Panc1 (cell line): ENCODE data around the gene SUCO. TPM values are rescaled to one million over a fixed set of nuclear protein-coding genes. Genes with fewer than 3 reads are reported as not detected.

ENCODE experiments used
- ATAC-seq: fragments of 200-7000 bp; cut with Tn5 transposase; 2 replicates; pipeline ENCODE4 v1.9.1; 2020; ENCODE audit warnings: mild to moderate bottlenecking, moderate library complexity
- BruUV-seq: library from RNA; stranded (reverse); fragments of 400-500 nt; replicated peaks from 2 replicates; lab custom pipeline; 2021; lab: Mats Ljungman, UMichigan
- CTCF ChIA-PET: fragments of 300-600 bp; sonication (Branson Sonifier 250); formaldehyde crosslinking; loops from one replicate; lab custom pipeline; 2022; ENCODE audit warnings: antibody characterized with exemption; lab: Charles Lee
- POLR2A ChIA-PET: fragments of 300-600 bp; sonication (Branson Sonifier 250); formaldehyde crosslinking; loops from one replicate; lab custom pipeline; 2022; ENCODE audit warnings: antibody characterized with exemption; lab: Charles Lee
- DNase-seq: peaks from one replicate; pipeline ENCODE4 v3.0.0-alpha.2; 2010; ENCODE audit warnings: low read depth, low spot score
- H3K27ac ChIP-seq: 2 replicates; pipeline ENCODE4 v1.5.1; 2011; ENCODE audit warnings: mild to moderate bottlenecking, low read length, inconsistent platforms
- H3K27me3 ChIP-seq: fragments of 200-500 bp; sonication (Bioruptor generic); 2 replicates; pipeline ENCODE4 v1.6.0; 2014; ENCODE audit warnings: low read length, inconsistent platforms; ENCODE audit not compliant: control insufficient read depth, insufficient read depth
- H3K36me3 ChIP-seq: fragments of 200-500 bp; sonication (Bioruptor generic); 2 replicates; pipeline ENCODE4 v1.5.1; 2014; ENCODE audit warnings: inconsistent platforms, mild to moderate bottlenecking, low read length, moderate library complexity; ENCODE audit not compliant: control insufficient read depth, insufficient read depth
- H3K4me1 ChIP-seq: 2 replicates; pipeline ENCODE4 v1.5.1; 2011; ENCODE audit warnings: inconsistent platforms, mild to moderate bottlenecking, low read length, moderate library complexity; ENCODE audit not compliant: control insufficient read depth, insufficient read depth
- H3K4me3 ChIP-seq, 2 experiments: 2 replicates each; pipeline ENCODE4 v1.5.1; 2011 to 2012; ENCODE audit warnings: low read depth in 2 of 2, low read length in 2 of 2, mild to moderate bottlenecking in 2 of 2, inconsistent platforms in 1 of 2, moderate library complexity in 1 of 2
- H3K9me3 ChIP-seq: fragments of 200-500 bp; sonication (Bioruptor generic); 2 replicates; pipeline ENCODE4 v1.5.1; 2014; ENCODE audit warnings: low read depth, mild to moderate bottlenecking, inconsistent platforms, low read length, moderate library complexity; ENCODE audit not compliant: control insufficient read depth, insufficient read depth
- CTCF ChIP-seq: fragments of 450-650 bp; IDR thresholded peaks from 2 replicates; pipeline ENCODE4 v1.5.1; 2017; ENCODE audit warnings: mild to moderate bottlenecking
- POLR2AphosphoS5 ChIP-seq: IDR thresholded peaks from 2 replicates; pipeline ENCODE4 v1.6.1; 2012; ENCODE audit warnings: mild to moderate bottlenecking, low read depth, low read length, moderate library complexity
- SIN3A ChIP-seq: IDR thresholded peaks from 2 replicates; pipeline ENCODE4 v1.6.1; 2012; ENCODE audit warnings: low read depth, mild to moderate bottlenecking, low read length, moderate library complexity, borderline replicate concordance; ENCODE audit not compliant: insufficient read depth
- TCF7L2 ChIP-seq: IDR thresholded peaks from 2 replicates; pipeline ENCODE4 v1.6.1; 2011; ENCODE audit warnings: mild to moderate bottlenecking, low read depth, low read length, inconsistent platforms
- in situ Hi-C: cut with HindIII; loops from 2 replicates; pipeline ENCODE4 v1.10.0; 2016; ENCODE audit warnings: low sequenced_read_pairs, low pct_unique_long_range_greater_than_20kb
- intact Hi-C: fragments of 100-400 bp; cut with micrococcal nuclease; formaldehyde crosslinking; loops from one replicate; pipeline ENCODE4 v1.10.0; 2022; ENCODE audit not compliant: unreplicated experiment
- total RNA-seq: library from RNA; stranded (reverse); gene quantifications from one replicate; pipeline ENCODE4 v1.2.1, GENCODE V29; 2021; ENCODE audit not compliant: unreplicated experiment
- TF ChIP-seq, protein P1 (sequence below), 2 experiments: IDR thresholded peaks; 2 replicates each; pipeline ENCODE4 v1.6.1; 2011 to 2012; ENCODE audit warnings: low read depth in 2 of 2, control low read depth in 1 of 2, low read length in 1 of 2, mild to moderate bottlenecking in 1 of 2, moderate library complexity in 1 of 2; ENCODE audit not compliant: insufficient read depth in 1 of 2

Gene SUCO
- total RNA-seq, 1 experiment from 2014 or later = 31.3 TPM

- BruUV-seq = no TSS peak
- intact Hi-C loops (no loop called here), in situ Hi-C loops (no loop called here)
- Histone ChIP-seq H3K4me3 (no peak overlapping the region), H3K4me1 (no peaks in the 10 kb centered on the region), H3K9me3 (no peaks in the 10 kb centered on the region), H3K27ac (no peak overlapping the region), H3K27me3 (no peaks in the 10 kb centered on the region), H3K36me3 (peaks cover 9% of the 10 kb centered on the region)
- no peak for TF ChIP-seq SIN3A
- peak; percentile 24; the same call in 1 of the 2 replicates for TF ChIP-seq CTCF
- CTCF ChIA-PET = no interaction called here
- DNase-seq (no peak), ATAC-seq (no peak)
- POLR2A ChIA-PET = no interaction called here
These were observed 49.9 kb downstream of the SUCO start for GRCh38 chr1:172582889-172583288.

DNA sequence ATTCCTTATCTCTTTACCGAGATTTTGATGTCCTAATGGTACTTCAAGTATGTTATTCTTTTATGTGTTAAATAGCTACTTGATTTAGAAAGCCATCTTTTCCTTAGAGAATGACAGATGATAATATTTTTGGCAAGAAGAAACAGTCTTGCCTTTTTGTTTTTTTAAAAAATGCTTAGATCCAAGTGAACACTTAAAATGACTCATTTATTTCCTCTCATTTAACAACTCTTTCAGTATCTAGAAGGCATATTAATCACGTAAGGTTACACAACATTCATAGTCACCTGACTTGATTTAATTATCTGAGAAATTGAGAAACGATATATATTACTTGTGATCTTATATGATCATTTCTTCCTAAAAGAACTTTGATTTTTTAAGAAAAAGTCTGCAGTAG is 52.4 kb downstream of the SUCO start:
- ATAC-seq (no peak), DNase-seq (no peak)
- CTCF ChIA-PET = no interaction called here
- in situ Hi-C loops = no loop called here
- no peak overlapping the region for H3K4me3 ChIP-seq
- H3K27me3 ChIP-seq = no peaks in the 10 kb centered on the region
- intact Hi-C loops = no loop called here
- POLR2A ChIA-PET = no interaction called here
- no peak overlapping the region for H3K27ac ChIP-seq
- TF ChIP-seq TCF7L2 (no peak), CTCF (no peak), SIN3A (no peak), POLR2AphosphoS5 (no peak)
- TF ChIP-seq, protein P1, sequence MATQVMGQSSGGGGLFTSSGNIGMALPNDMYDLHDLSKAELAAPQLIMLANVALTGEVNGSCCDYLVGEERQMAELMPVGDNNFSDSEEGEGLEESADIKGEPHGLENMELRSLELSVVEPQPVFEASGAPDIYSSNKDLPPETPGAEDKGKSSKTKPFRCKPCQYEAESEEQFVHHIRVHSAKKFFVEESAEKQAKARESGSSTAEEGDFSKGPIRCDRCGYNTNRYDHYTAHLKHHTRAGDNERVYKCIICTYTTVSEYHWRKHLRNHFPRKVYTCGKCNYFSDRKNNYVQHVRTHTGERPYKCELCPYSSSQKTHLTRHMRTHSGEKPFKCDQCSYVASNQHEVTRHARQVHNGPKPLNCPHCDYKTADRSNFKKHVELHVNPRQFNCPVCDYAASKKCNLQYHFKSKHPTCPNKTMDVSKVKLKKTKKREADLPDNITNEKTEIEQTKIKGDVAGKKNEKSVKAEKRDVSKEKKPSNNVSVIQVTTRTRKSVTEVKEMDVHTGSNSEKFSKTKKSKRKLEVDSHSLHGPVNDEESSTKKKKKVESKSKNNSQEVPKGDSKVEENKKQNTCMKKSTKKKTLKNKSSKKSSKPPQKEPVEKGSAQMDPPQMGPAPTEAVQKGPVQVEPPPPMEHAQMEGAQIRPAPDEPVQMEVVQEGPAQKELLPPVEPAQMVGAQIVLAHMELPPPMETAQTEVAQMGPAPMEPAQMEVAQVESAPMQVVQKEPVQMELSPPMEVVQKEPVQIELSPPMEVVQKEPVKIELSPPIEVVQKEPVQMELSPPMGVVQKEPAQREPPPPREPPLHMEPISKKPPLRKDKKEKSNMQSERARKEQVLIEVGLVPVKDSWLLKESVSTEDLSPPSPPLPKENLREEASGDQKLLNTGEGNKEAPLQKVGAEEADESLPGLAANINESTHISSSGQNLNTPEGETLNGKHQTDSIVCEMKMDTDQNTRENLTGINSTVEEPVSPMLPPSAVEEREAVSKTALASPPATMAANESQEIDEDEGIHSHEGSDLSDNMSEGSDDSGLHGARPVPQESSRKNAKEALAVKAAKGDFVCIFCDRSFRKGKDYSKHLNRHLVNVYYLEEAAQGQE (IDR thresholded peaks at IDR 0.05; ENCODE audit: insufficient read depth in 1 of 2, low read depth in 2 of 2, low read length in 1 of 2) = no peak
- H3K4me1 ChIP-seq = no peaks in the 10 kb centered on the region
- no peaks in the 10 kb centered on the region for H3K9me3 ChIP-seq
- H3K36me3 ChIP-seq = peaks cover 16% of the 10 kb centered on the region
- BruUV-seq = no TSS peak

GRCh38 chr1:172585861-172586260 is 52.9 kb downstream of the SUCO start:
- BruUV-seq = no TSS peak

More at GRCh38 chr1:172585861-172586260, 52.9 kb downstream of the SUCO start:
- Histone ChIP-seq H3K9me3 (no peaks in the 10 kb centered on the region), H3K4me1 (no peaks in the 10 kb centered on the region), H3K27me3 (no peaks in the 10 kb centered on the region), H3K27ac (no peak overlapping the region), H3K4me3 (no peak overlapping the region), H3K36me3 (peaks cover 16% of the 10 kb centered on the region)
- ATAC-seq (no peak), DNase-seq (no peak)
- intact Hi-C loops (no loop called here), in situ Hi-C loops (no loop called here)
- no peak for TF ChIP-seq CTCF
- TF ChIP-seq SIN3A = no peak
- no peak for TF ChIP-seq POLR2AphosphoS5
- TF ChIP-seq, protein P1 (IDR thresholded peaks at IDR 0.05; ENCODE audit: insufficient read depth in 1 of 2, low read depth in 2 of 2, low read length in 1 of 2) = no peak
- no peak for TF ChIP-seq TCF7L2
- POLR2A ChIA-PET = no interaction called here
- CTCF ChIA-PET = no interaction called here
